Measurements from ENCODE around the gene TEF. TPM values are rescaled to one million over a fixed set of nuclear protein-coding genes. Genes with fewer than 3 reads are reported as not detected.

TEF gene
- total RNA-seq, 2 experiments from 2014 or later = 6.8 to 7.0 TPM

- no peak overlapping the region for H3K27ac ChIP-seq (ENCODE audit: low read depth, low read length, poor library complexity, severe bottlenecking)
- BruUV-seq (replicated peaks) = no TSS peak
Measured at GRCh38 chr22:41425660-41426365, 44.1 kb downstream of the TEF start.

GRCh38 chr22:41429232-41429950 lies 47.6 kb downstream of the TEF start:
- CTCF ChIA-PET (ENCODE audit: unreplicated experiment) = no interaction called here
- no peak overlapping the region for H2AFZ ChIP-seq (ENCODE audit: low read length)
- no peak overlapping the region for H3K4me2 ChIP-seq (ENCODE audit: low read length)
- no peak overlapping the region for H3K27ac ChIP-seq (ENCODE audit: low read depth, low read length, poor library complexity, severe bottlenecking)
- no peak for DNase-seq (ENCODE audit: low spot score)
- H3K36me3 ChIP-seq (ENCODE audit: insufficient read depth, low read length) = peaks cover 38% of the 10 kb centered on the region
- no peaks in the 10 kb centered on the region for H3K9me3 ChIP-seq (ENCODE audit: low read length)
- H3K4me3 ChIP-seq (ENCODE audit: low read depth, low read length, poor library complexity, severe bottlenecking) = no peak overlapping the region
- POLR2A ChIA-PET = no interaction called here
- H3K4me1 ChIP-seq (ENCODE audit: insufficient read depth, low read length, poor library complexity, severe bottlenecking) = no peaks in the 10 kb centered on the region
- no peaks in the 10 kb centered on the region for H4K20me1 ChIP-seq (ENCODE audit: insufficient read depth, low read length)
- no peaks in the 10 kb centered on the region for H3K79me2 ChIP-seq (ENCODE audit: insufficient read depth, low read depth, low read length)
- intact Hi-C loops (cut with micrococcal nuclease; ENCODE audit: unreplicated experiment) = no loop called here
- TF ChIP-seq EZH2phosphoT487 (IDR thresholded peaks at IDR 0.05; ENCODE audit: borderline replicate concordance, low read depth, low read length) = no peak
- TF ChIP-seq CTCF (conservative IDR thresholded peaks at IDR 0.05; ENCODE audit: low read length) = no peak
- no peaks in the 10 kb centered on the region for H3K9me2 ChIP-seq (ENCODE audit: insufficient read depth, low read length)
- no TSS peak for BruUV-seq (replicated peaks)

More at GRCh38 chr22:41425660-41426365, 44.1 kb downstream of the TEF start:
- no peak for TF ChIP-seq CTCF (conservative IDR thresholded peaks at IDR 0.05; ENCODE audit: low read length)
- TF ChIP-seq EZH2phosphoT487 (IDR thresholded peaks at IDR 0.05; ENCODE audit: borderline replicate concordance, low read depth, low read length) = no peak
- H3K79me2 ChIP-seq (ENCODE audit: insufficient read depth, low read depth, low read length) = no peaks in the 10 kb centered on the region
- intact Hi-C loops (cut with micrococcal nuclease; ENCODE audit: unreplicated experiment) = no loop called here
- no peaks in the 10 kb centered on the region for H3K9me2 ChIP-seq (ENCODE audit: insufficient read depth, low read length)
- ChIA-PET POLR2A (interaction anchor here (0.6 kb wide), 1 partner anchor 20 kb away, joined by 6 read pairs; no protein-coding TSS in a partner anchor), CTCF (ENCODE audit: unreplicated experiment) (no interaction called here)
- no peak overlapping the region for H3K4me3 ChIP-seq (ENCODE audit: low read depth, low read length, poor library complexity, severe bottlenecking)
- H3K4me1 ChIP-seq (ENCODE audit: insufficient read depth, low read length, poor library complexity, severe bottlenecking) = peaks cover 22% of the 10 kb centered on the region
- no peaks in the 10 kb centered on the region for H3K9me3 ChIP-seq (ENCODE audit: low read length)
- no peak overlapping the region for H2AFZ ChIP-seq (ENCODE audit: low read length)
- H3K36me3 ChIP-seq (ENCODE audit: insufficient read depth, low read length) = peaks cover 22% of the 10 kb centered on the region
- DNase-seq (ENCODE audit: low spot score) = no peak
- H3K4me2 ChIP-seq (ENCODE audit: low read length) = no peak overlapping the region
- H4K20me1 ChIP-seq (ENCODE audit: insufficient read depth, low read length) = no peaks in the 10 kb centered on the region

- POLR2A ChIA-PET = no interaction called here
- H4K20me1 ChIP-seq (ENCODE audit: insufficient read depth, low read length) = no peaks in the 10 kb centered on the region
- intact Hi-C loops (cut with micrococcal nuclease; ENCODE audit: unreplicated experiment) = no loop called here
- H3K9me2 ChIP-seq (ENCODE audit: insufficient read depth, low read length) = no peaks in the 10 kb centered on the region
- no peak overlapping the region for H3K4me3 ChIP-seq (ENCODE audit: low read depth, low read length, poor library complexity, severe bottlenecking)
- H3K4me1 ChIP-seq (ENCODE audit: insufficient read depth, low read length, poor library complexity, severe bottlenecking) = no peaks in the 10 kb centered on the region
- BruUV-seq (replicated peaks) = no TSS peak
- H3K79me2 ChIP-seq (ENCODE audit: insufficient read depth, low read depth, low read length) = peaks cover 1% of the 10 kb centered on the region; the same call in 1 of the 2 replicates
- TF ChIP-seq CTCF (conservative IDR thresholded peaks at IDR 0.05; ENCODE audit: low read length) (no peak), EZH2phosphoT487 (IDR thresholded peaks at IDR 0.05; ENCODE audit: borderline replicate concordance, low read depth, low read length) (no peak)
- no peaks in the 10 kb centered on the region for H3K9me3 ChIP-seq (ENCODE audit: low read length)
- no peak for DNase-seq (ENCODE audit: low spot score)
- H3K36me3 ChIP-seq (ENCODE audit: insufficient read depth, low read length) = peaks cover 43% of the 10 kb centered on the region
- H3K4me2 ChIP-seq (ENCODE audit: low read length) = no peak overlapping the region
- no peak overlapping the region for H2AFZ ChIP-seq (ENCODE audit: low read length)
- CTCF ChIA-PET (ENCODE audit: unreplicated experiment) = no interaction called here
- H3K27ac ChIP-seq (ENCODE audit: low read depth, low read length, poor library complexity, severe bottlenecking) = no peak overlapping the region
Measured at GRCh38 chr22:41429951-41430332, 48.2 kb downstream of the TEF start.
